Mesothelial cell of epicardium (in vitro differentiated cells): ENCODE measurements around the gene CHAF1A. TPM values are rescaled to one million over a fixed set of nuclear protein-coding genes. Genes with fewer than 3 reads are reported as not detected.

Experiments
- DNase-seq, 2 experiments: peaks; one replicate each; pipeline ENCODE4 v3.0.0; 2021; ENCODE audit warnings: low spot score in 2 of 2; ENCODE audit not compliant: unreplicated experiment in 2 of 2
- H3K27ac Mint-ChIP-seq: 2 replicates; pipeline ENCODE4 v1.8.0; 2021; ENCODE audit warnings: mixed read lengths
- H3K27me3 Mint-ChIP-seq: 2 replicates; pipeline ENCODE4 v1.8.0; 2021; ENCODE audit warnings: low read depth, mixed read lengths
- H3K36me3 Mint-ChIP-seq: 2 replicates; pipeline ENCODE4 v1.8.0; 2021; ENCODE audit warnings: mixed read lengths
- H3K4me1 Mint-ChIP-seq: 2 replicates; pipeline ENCODE4 v1.8.0; 2021; ENCODE audit warnings: mixed read lengths
- H3K4me3 Mint-ChIP-seq: 2 replicates; pipeline ENCODE4 v1.8.0; 2021; ENCODE audit warnings: mild to moderate bottlenecking, moderate library complexity, mixed read lengths
- H3K9me3 Mint-ChIP-seq: 2 replicates; pipeline ENCODE4 v1.8.0; 2021; ENCODE audit warnings: mixed read lengths
- total RNA-seq: library from RNA; stranded (reverse); gene quantifications from 3 replicates; pipeline ENCODE4 v1.2.1, GENCODE V29; 2021
- TF ChIP-seq, protein P1 (sequence below): fragments of 200-600 bp; sonication (generic); IDR thresholded peaks from one replicate; pipeline ENCODE4 v1.5.0; 2021; ENCODE audit warnings: antibody characterized with exemption; ENCODE audit not compliant: unreplicated experiment

Gene CHAF1A
- total RNA-seq, 1 donor from 2014 or later = 33.1 TPM

- no peak for DNase-seq
- no peaks in the 10 kb centered on the region for H3K27me3 Mint-ChIP-seq
- H3K4me1 Mint-ChIP-seq = no peaks in the 10 kb centered on the region
- TF ChIP-seq, protein P1, sequence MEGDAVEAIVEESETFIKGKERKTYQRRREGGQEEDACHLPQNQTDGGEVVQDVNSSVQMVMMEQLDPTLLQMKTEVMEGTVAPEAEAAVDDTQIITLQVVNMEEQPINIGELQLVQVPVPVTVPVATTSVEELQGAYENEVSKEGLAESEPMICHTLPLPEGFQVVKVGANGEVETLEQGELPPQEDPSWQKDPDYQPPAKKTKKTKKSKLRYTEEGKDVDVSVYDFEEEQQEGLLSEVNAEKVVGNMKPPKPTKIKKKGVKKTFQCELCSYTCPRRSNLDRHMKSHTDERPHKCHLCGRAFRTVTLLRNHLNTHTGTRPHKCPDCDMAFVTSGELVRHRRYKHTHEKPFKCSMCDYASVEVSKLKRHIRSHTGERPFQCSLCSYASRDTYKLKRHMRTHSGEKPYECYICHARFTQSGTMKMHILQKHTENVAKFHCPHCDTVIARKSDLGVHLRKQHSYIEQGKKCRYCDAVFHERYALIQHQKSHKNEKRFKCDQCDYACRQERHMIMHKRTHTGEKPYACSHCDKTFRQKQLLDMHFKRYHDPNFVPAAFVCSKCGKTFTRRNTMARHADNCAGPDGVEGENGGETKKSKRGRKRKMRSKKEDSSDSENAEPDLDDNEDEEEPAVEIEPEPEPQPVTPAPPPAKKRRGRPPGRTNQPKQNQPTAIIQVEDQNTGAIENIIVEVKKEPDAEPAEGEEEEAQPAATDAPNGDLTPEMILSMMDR = no peak
- H3K9me3 Mint-ChIP-seq = no peaks in the 10 kb centered on the region
- no peak overlapping the region for H3K4me3 Mint-ChIP-seq
- H3K27ac Mint-ChIP-seq = no peak overlapping the region
- H3K36me3 Mint-ChIP-seq = peaks cover 9% of the 10 kb centered on the region
Measured at GRCh38 chr19:4444765-4445741, 42.6 kb downstream of the CHAF1A start.

DNA sequence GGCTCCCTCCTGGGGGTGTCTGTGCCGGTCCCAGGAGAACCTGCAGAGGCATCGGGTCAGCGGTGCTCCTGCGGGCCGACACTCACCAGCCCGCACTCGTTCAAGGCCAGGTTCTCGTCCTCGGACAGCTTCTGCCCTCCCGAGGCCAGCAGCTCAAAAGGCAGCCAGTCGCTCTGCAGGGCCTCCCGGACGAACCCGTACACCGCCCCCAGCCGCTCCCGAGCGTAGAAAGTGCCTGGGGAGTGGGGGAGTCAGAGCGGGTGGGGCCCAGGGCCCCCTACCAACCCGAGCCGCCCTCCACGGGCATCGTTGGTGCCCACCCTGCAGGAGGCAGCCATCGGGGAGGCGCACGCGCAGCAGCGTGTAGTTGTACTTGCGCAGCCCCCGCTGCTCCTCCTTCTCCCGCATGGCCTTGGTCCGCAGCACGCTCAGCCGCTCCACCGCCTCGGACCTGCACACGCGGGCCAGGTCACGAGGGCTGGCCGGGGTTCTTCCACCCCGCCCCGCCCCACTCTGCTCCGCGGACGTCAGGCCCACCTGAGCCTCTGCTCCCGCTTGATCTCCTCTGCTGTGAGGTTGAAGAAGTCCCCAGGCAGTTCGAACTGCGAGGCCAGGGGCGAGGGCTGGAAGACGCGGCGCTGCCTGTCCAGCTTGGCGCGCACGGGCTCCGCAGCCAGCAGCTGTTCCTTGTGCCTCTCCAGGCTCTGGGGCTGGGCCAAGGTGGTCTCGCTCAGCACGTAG lies 43.7 kb downstream of the CHAF1A start:
- Mint-ChIP-seq H3K27ac (no peak overlapping the region), H3K36me3 (peaks cover 10% of the 10 kb centered on the region), H3K4me3 (no peak overlapping the region), H3K27me3 (no peaks in the 10 kb centered on the region), H3K9me3 (no peaks in the 10 kb centered on the region), H3K4me1 (no peaks in the 10 kb centered on the region)
- no peak for DNase-seq
- TF ChIP-seq, protein P1 = no peak

DNA sequence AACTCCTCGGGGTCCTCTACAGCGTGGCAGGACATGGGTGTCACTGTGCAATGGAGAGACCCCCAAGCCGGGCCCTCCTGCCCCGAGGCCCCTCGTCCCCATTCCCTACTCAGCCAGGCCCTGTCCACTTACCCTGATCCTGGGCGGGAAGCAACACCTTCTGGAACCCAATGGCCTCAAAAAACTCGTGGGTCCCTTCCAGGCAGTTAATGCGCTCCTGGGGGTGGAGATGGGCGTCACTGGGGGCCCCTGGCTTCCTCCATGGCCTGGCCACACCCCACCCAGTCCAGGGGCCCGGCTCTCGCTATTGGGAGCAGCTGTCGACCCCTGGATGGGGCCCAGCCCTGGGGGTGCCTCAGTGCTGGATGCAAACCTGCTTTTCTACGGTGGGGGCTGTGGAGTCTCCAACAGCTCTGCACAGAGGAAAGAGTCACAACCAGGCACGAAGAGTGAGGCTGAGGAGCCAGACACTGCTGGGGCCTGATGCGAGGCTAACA lies 44.3 kb downstream of the CHAF1A start:
- H3K36me3 Mint-ChIP-seq = peaks cover 10% of the 10 kb centered on the region
- H3K27me3 Mint-ChIP-seq = no peaks in the 10 kb centered on the region
- H3K4me1 Mint-ChIP-seq = no peaks in the 10 kb centered on the region
- H3K4me3 Mint-ChIP-seq = no peak overlapping the region
- DNase-seq = no peak
- H3K9me3 Mint-ChIP-seq = no peaks in the 10 kb centered on the region
- TF ChIP-seq, protein P1 = no peak
- H3K27ac Mint-ChIP-seq = no peak overlapping the region

DNA sequence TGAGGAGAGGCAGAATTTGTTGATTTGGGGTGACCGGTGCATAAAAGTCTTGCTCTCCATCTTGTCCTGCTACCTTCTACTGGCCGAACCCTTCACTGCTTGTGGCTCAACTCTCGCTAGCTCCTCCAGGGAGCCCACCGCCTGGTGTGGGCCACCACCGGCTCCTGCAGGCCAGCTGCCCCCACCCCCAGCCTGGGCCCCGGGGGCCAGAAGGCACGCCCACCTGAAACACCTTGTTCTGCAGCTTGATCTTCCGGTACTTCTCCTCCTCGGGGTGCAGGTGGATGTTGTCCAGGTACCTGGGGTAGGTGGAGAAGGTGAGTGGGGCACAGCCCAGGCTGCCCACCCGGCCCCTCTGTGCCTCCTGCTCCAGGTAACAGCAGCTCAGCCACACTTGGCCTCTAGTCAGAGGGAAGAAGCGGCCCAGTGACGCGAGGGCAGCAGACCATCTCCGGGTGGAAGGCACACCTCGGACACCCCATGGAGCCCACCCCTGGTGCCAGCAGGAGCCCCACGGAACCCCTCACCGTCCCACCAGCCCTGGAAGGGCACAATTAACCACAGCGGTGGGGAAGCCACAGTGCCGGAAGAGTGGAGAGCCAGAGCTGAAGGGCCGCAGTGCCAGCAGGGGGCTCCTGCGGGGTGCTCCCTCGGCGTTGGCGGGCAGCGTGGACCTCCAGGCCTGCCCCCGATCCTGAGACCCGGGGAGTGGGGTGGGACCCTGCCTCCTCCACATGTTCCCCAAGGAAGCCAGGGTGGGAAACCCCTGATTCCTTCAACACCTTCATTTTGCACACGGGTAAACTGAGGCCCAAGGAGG lies 45.1 kb downstream of the CHAF1A start:
- Mint-ChIP-seq H3K9me3 (no peaks in the 10 kb centered on the region), H3K36me3 (peaks cover 10% of the 10 kb centered on the region), H3K27me3 (no peaks in the 10 kb centered on the region), H3K4me3 (no peak overlapping the region), H3K27ac (no peak overlapping the region), H3K4me1 (no peaks in the 10 kb centered on the region)
- TF ChIP-seq, protein P1 = no peak
- DNase-seq = no peak
